Transverse colon (tissue), 4 donors: Measurements from ENCODE around the gene ASB10. TPM values are rescaled to one million over a fixed set of nuclear protein-coding genes. Genes with fewer than 3 reads are reported as not detected.

Experiments used
- DNase-seq: peaks from one replicate; pipeline ENCODE4 v3.0.0-alpha.2; 2019
- H3K27ac ChIP-seq, 4 donors: fragments of 200-600 bp; sonication (generic); 2 replicates each; pipeline ENCODE4 v1.5.1; 2016 to 2018; ENCODE audit warnings: inconsistent platforms in 4 of 4
- H3K27me3 ChIP-seq: fragments of 200-600 bp; sonication (generic); 2 replicates; pipeline ENCODE4 v1.5.1; 2017; ENCODE audit warnings: inconsistent platforms
- H3K36me3 ChIP-seq, 4 donors: fragments of 200-600 bp; sonication (generic); 2 replicates each; pipeline ENCODE4 v1.5.1; 2017 to 2019; ENCODE audit warnings: inconsistent platforms in 4 of 4
- H3K4me1 ChIP-seq, 4 donors: fragments of 200-600 bp; sonication (generic); 2 replicates each; pipeline ENCODE4 v1.5.1; 2017 to 2020; ENCODE audit warnings: inconsistent platforms in 4 of 4
- H3K4me3 ChIP-seq, 4 donors: fragments of 200-600 bp; sonication (generic); 1 replicate in 1 of 4; 2 replicates in 3 of 4; pipeline versions ENCODE4 v1.5.1 to v1.6.1; 2017 to 2019; ENCODE audit warnings: inconsistent platforms in 4 of 4
- H3K9me3 ChIP-seq, 2 donors: fragments of 200-600 bp; sonication (generic); 2 replicates each; pipeline ENCODE4 v1.5.1; 2017 to 2019; ENCODE audit warnings: inconsistent platforms in 2 of 2
- CTCF ChIP-seq, 5 experiments: fragments of 200-600 bp in 3 of 5; fragments of 450-650 bp in 2 of 5; sonication (generic) in 3 of 5; IDR thresholded peaks; 1 replicate in 2 of 5; 2 replicates in 3 of 5; pipeline ENCODE4 v1.5.1; 2016 to 2017; ENCODE audit warnings: antibody characterized with exemption in 5 of 5, inconsistent platforms in 3 of 5, mild to moderate bottlenecking in 2 of 5, moderate library complexity in 1 of 5
- EP300 ChIP-seq: sonication (generic); formaldehyde crosslinking; IDR thresholded peaks from one replicate; pipeline ENCODE4 v1.6.1; 2017; ENCODE audit warnings: antibody characterized with exemption, low read depth
- POLR2A ChIP-seq: fragments of 450-650 bp; IDR thresholded peaks from one replicate; pipeline ENCODE4 v1.6.1; 2016; ENCODE audit warnings: antibody characterized with exemption, mild to moderate bottlenecking, moderate library complexity
- POLR2AphosphoS5 ChIP-seq, 3 donors: sonication (generic); formaldehyde crosslinking; IDR thresholded peaks; one replicate each; pipeline ENCODE4 v1.6.1; 2016; ENCODE audit warnings: antibody characterized with exemption in 3 of 3
- WGBS, 2 donors: methylation state at CpG; one replicate each; pipeline ENCODE4 v1.1.5; 2018; ENCODE audit warnings: low coverage in 1 of 2; 5-methylcytosine and 5-hydroxymethylcytosine counted together
- in situ Hi-C, 4 donors: fragments of 200-750 bp; cut with MboI; loops; one replicate each; pipeline versions ENCODE4 v1.15.0 to v1.15.1; 2017; ENCODE audit warnings: low sequenced_read_pairs in 3 of 4, low pct_ligation_motif_present in 1 of 4, low pct_unique_long_range_greater_than_20kb in 1 of 4
- intact Hi-C: fragments of 100-400 bp; cut with DNase I; formaldehyde crosslinking; loops from one replicate; pipeline ENCODE4 v1.15.1; 2023; ENCODE audit warnings: low total_unique reads
- total RNA-seq, 4 donors: library from RNA; depleted of rRNA; stranded (reverse); fragments of >200 nt; gene quantifications; one replicate each; pipeline ENCODE4 v1.1.0, GENCODE V29; 2016

The ASB10 gene
- total RNA-seq, 4 donors from 2014 or later, result not detected

GRCh38 chr7:151188252-151188542, 1.1 kb upstream of the ASB10 start:
- intact Hi-C loops (no loop called here), in situ Hi-C loops (no loop called here)
- no peaks in the 10 kb centered on the region for H3K27me3 ChIP-seq
- TF ChIP-seq CTCF (IDR thresholded peaks at IDR 0.05), result no peak
- no peak for TF ChIP-seq POLR2AphosphoS5 (IDR thresholded peaks at IDR 0.05)
- H3K4me3 ChIP-seq, result no peak overlapping the region
- H3K9me3 ChIP-seq, result no peaks in the 10 kb centered on the region
- no peaks in the 10 kb centered on the region for H3K36me3 ChIP-seq
- WGBS, 2 donors, result 29 to 61% methylated on average over 1 to 5 of the region's 5 CpGs
- H3K27ac ChIP-seq, result no peak overlapping the region
- H3K4me1 ChIP-seq, result no peaks in the 10 kb centered on the region
- DNase-seq, result no peak

- Histone ChIP-seq H3K36me3 (no peaks in the 10 kb centered on the region), H3K27me3 (no peaks in the 10 kb centered on the region), H3K4me3 (no peak overlapping the region), H3K9me3 (no peaks in the 10 kb centered on the region), H3K4me1 (no peaks in the 10 kb centered on the region), H3K27ac (no peak overlapping the region)
- TF ChIP-seq CTCF (IDR thresholded peaks at IDR 0.05) (no peak), POLR2AphosphoS5 (IDR thresholded peaks at IDR 0.05) (no peak), POLR2A (no peak), EP300 (no peak)
- intact Hi-C loops (no loop called here), in situ Hi-C loops (no loop called here)
- DNase-seq, result no peak
- 66% methylated on average over 20 of the region's 22 CpGs; no CpG with 5 or more reads in 1 of the 2 donors for WGBS, 2 donors
Observed at GRCh38 chr7:151187409-151188251, 580 bp upstream of the ASB10 start.

GRCh38 chr7:151185762-151186639, 1.0 kb downstream of the ASB10 start:
- Histone ChIP-seq H3K4me1 (no peaks in the 10 kb centered on the region), H3K36me3 (no peaks in the 10 kb centered on the region), H3K27me3 (no peaks in the 10 kb centered on the region), H3K27ac (no peak overlapping the region), H3K4me3 (no peak overlapping the region), H3K9me3 (no peaks in the 10 kb centered on the region)
- DNase-seq, result no peak
- intact Hi-C loops (no loop called here), in situ Hi-C loops (no loop called here)
- no peak for TF ChIP-seq POLR2AphosphoS5 (IDR thresholded peaks at IDR 0.05)
- TF ChIP-seq EP300, result no peak
- no peak for TF ChIP-seq CTCF (IDR thresholded peaks at IDR 0.05)
- no peak for TF ChIP-seq POLR2A
- 78% methylated on average over 16 of the region's 16 CpGs; no CpG with 5 or more reads in 1 of the 2 donors for WGBS, 2 donors

GRCh38 chr7:151181011-151181431, 6.0 kb downstream of the ASB10 start:
- no peak overlapping the region for H3K27ac ChIP-seq
- DNase-seq, result no peak
- WGBS, 2 donors, result 87% methylated on average over 22 of the region's 22 CpGs; no CpG with 5 or more reads in 1 of the 2 donors
- intact Hi-C loops, result no loop called here
- no peaks in the 10 kb centered on the region for H3K9me3 ChIP-seq
- H3K36me3 ChIP-seq, result no peaks in the 10 kb centered on the region
- in situ Hi-C loops, result no loop called here
- no peak overlapping the region for H3K4me3 ChIP-seq
- no peaks in the 10 kb centered on the region for H3K4me1 ChIP-seq
- peaks cover 9% of the 10 kb centered on the region for H3K27me3 ChIP-seq
- TF ChIP-seq POLR2AphosphoS5 (IDR thresholded peaks at IDR 0.05), result no peak
- no peak for TF ChIP-seq POLR2A
- no peak for TF ChIP-seq CTCF (IDR thresholded peaks at IDR 0.05)
- TF ChIP-seq EP300, result no peak
